Activated CD4-positive, alpha-beta T cell treated with anti-CD3 and anti-CD28 coated beads, Interleukin-10, Interleukin-2, amounts not matched to agents 100 ng/mL and 50 ng/mL, durations not matched to agents 16 hours and 8 hours (primary cell): Measurements from ENCODE around the gene NOTCH1.
A peak's percentile ranks its signal among the peaks of the same experiment; 100 is the strongest.

ENCODE experiments used
- DNase-seq: peaks from one replicate; pipeline ENCODE4 v3.0.0-alpha.2; 2020

NOTCH1 gene

DNA sequence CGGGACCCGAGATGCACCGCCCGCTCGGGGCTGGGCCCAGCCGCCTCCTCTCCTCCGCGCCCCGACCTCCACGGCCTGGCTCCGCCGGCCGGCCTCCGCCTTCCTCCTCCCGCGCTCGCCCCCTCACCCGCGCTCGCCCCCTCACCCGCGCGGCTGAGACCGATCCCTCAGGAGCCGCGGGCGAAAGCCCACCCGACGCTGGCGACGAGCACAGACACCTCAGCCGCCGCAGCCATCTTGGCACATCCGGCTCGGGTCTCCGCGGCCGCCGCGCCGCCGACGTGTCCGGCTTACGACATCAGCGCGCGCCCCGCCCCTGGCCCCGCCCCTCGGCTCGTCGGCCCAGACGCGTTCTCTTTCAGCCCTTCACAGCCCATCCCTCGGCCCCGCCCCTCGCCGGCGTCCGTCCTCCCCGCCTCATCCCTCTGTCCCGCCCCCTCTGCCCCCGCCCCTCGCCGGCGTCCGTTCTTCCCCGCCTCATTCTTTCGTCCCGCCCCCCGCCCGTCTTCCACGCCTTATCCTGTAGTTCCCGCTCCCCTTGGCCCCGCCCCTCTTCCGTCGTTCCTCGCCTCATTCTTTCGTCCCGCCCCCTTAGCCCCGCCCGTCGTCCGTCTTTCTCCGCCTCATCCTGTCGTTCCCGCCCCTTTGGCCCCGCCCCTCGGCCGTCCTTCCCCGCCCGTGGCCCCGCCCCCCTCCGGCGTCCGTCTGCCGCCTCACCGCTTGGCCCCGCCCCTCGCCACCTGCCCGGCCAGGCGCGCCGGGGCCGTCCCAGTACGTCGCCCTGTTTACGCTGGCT, 62.9 kb downstream of the NOTCH1 start, which contains the start of gene SEC16A:
SEC16A (minus strand) TSS at position 248 of the 796 bp plus-strand sequence. CDS start 5,425 bp downstream, outside the sequence.
- peak; percentile 99 for DNase-seq

DNA sequence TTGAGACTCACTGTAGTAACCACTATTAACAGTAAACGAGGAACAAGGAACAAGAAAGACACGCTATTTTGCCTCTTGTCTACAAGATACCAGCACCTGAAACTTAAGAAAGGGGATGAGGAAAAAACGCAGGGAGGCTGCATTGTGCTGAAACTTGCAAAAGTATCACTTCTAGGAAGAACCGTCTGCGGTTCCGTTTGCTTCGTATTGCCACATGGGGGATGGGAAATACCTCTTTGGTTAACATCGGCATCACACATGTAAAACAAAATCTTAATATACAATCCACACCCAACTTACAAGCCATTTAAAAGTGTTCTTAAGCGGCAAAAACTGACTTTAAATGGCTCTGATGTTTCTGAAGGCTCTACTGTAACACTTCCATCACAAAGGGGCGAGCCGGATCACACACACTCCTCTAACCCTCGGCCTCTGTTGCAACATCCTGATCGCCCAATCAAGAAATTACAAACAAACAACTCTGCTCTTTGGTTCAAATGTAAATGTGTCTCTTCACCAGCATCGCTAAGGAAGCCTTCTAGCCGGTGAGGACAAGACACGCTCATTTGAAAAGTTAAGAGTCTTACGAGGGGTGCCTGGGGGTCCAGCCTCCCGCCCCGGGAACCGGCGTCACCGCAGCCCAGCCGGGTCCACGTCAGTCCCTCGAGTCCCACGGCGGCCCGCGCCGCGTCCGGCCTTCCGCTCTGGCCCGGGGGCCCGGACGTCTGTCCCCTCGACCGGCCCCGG, 63.6 kb downstream of the NOTCH1 start:
- peak; percentile 44 for DNase-seq

DNA sequence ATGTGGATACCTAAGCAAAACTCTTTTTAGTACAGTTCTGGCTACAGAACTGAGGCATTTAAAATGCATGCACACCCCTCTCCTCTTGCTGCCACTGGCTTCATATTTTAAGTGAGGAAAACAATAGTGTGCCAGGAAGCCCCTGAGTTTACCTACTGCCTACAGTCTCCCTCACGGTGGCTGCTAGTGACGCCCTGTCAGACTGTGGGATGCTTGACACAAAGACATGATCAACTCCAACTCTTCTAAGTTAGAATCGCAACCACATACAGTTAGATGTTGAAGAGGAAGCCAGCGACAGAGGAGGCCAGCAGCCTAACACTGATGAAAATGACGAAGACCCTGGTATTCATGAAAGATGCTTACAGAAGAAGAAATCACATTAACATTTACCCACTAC, 64.3 kb downstream of the NOTCH1 start:
- no peak for DNase-seq

DNA sequence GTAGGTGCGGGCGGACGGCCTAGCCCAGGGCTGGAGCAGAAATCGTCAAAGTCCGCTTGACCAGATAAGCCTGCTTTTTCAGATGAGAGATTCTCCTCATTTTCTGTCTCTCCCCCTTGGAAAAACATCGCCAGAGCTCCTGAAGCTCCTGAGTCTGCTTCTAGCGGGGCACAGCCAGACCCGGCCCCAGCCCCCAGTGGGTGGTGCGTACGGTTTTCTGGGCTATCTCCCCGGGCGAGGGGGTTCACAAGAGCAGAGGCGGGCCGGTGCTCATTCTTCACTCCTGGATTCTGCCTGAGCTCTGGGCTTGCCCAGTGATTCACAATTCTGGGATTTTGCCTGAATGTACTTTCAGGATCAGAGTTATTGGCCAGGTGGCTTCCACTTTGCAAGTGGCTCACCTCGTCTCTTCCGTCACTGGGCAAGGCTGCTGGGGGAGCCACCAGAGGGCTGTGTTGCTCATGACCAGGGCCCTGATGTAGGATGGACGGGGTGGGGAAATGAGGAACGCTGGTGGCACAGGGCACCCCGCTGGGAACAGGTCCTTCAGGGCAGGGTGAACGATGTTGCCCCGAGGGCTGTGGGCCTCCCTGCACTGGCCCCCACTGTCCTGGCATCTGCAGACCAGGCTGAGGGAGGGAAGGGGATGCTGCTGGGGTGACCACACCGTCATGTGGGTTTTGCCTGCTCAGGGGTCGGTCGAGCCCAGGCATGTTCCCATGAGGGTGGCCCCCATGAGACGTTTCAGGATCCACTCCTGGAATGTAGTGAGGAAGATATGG, 69.3 kb downstream of the NOTCH1 start:
- no peak for DNase-seq

DNA sequence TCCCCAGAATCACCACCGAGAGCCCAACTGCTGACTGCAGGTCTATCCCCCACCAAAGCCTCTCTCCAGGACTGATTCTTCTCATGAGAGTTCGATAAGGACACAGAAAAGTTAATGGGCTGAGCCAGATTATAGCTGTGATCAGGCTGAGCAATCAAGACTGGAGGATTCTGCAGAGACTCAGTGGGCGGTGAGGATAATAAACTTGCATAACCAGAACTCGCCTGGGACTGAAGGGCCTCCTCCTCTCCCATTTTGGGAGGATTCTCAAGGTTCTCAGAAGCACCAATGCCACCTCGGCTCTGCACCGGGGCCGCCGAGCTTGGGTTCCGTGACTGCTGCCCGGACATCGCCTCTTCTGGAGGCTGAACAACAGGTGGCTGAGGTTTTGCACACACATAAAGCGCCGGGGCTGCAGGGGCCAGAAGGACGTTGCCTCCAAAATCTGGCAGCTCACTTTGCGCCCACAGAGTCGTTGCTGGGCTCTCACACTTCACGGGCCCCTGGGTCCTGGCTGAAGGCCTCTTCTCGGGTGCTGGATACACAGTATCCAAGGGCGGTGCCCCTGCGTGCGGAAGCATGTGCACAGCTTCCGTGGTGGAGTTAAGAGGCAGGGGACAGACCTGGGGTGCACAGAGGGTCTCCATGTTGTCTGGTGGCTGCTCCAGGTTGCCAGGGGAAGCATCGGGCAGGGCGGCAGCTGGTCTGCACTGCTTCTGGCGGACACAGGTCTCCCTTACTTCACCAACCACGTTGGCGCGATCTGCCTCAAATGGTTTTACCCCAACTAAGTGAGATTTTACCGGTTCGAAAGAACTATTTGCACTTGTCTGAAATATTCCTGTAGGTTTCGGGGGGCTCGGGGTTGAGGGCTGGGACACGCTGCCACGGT, 70.6 kb downstream of the NOTCH1 start:
- no peak for DNase-seq

DNA sequence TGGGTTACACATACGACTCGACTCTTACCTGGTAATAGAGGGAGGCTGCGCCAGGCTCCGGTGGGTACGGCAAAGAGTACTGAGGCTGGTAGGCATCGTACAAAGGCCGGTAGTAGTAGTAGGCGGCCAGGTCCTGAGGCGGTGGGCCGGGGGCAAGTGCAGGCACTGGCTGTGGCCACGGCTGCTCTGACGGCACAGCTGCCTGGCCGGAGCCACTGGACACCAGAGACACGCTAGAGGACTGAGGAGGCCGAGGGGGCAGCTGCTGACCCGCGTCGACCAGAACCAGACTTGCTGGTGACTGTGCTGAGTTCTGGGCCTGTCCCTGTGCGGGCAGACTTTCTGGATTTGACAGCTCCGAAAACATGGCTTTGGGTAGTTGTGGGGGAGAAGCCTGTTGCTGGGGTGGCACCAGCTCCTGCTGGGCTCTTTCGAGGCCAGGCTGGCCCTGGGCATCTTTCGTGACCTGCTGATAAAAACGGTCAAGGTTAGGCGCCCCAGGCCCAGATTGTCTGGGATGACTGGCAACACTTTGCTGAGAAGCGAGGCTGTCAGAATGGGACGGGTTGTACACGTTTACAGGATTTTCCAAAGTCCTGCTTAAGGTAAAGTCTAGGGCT, 71.7 kb downstream of the NOTCH1 start:
- no peak for DNase-seq

DNA sequence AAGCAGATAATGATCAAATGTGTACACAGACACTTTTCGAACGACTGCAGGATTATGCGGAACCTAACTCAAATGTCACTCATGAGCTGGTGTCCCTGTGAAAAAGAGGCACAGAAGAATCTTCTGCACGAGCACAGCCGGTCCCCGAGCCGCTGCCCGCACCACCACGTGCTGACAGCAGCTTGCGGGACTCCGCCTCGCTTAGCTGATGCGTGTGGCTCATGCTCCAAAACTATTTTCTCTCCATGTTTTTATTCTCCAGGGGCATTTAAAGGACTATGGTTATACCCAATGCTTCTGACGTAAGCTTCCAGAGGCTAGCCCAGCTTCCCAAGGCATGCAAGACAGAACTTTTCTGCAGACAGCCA, 72.5 kb downstream of the NOTCH1 start:
- DNase-seq, result no peak

DNA sequence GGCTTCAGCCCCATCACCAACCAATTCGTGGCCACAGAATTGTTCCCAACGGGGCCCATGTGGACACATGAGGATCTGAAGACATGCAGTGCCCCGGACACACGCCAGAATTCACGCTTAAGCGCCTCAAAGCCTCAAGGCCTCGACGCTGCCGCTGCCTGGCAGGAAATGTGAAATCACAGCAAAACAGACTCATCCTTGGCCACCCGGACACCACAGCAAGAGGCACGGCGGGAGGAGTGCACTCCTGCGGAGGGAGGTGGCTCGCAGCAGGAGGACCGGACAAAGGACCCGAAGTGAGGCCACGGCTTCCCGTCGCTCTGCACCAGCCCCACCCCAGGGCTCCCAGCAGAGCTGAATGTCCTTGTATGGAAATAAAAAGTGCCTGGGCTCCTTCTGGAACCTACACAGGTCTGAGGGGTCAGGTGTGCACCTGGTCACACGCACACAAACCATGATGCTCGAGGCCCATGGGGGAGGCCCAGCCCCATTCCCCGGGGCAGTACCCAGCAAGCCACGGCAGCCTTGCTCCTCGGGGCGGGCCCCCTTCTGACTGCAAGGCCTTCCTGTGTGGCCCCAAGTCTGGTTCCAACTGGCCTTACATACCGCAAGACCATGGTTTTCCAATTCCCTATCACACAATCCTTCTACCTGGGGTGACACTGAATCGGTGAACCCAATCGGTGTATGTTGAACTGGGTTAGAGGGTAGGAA, 73.1 kb downstream of the NOTCH1 start:
- no peak for DNase-seq

DNA sequence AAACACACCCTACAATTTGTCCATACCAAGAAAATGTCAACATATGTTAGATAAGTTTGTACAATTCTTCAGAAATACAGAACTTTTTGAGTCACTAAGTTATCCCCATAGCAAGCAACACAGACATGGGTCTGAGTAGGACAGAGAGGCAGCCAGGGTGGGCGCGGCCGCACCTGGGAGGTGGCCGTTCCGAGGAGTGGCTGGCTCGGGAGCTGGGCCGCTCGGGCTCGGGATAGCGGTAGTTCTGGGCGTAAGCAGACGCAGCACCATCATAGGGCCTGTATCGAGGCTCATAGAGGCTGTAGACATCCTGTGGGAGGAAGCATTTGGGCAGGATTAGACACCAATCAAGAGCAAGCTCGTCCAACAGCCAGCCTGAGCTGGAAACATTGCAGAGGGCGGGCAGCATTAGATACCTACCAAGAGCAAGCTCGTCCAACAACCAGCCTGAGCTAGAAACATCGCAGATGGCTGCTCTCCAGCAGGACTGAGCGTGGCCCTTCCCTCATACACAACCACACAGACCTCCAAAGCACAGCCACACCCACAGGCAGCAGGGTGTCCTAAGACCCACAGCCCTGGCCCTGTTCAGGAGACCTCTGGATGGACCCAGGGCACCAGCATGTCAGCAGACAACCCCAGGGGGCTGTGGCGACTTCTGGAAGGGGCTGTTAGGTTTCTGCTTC, 73.9 kb downstream of the NOTCH1 start:
- no peak for DNase-seq

DNA sequence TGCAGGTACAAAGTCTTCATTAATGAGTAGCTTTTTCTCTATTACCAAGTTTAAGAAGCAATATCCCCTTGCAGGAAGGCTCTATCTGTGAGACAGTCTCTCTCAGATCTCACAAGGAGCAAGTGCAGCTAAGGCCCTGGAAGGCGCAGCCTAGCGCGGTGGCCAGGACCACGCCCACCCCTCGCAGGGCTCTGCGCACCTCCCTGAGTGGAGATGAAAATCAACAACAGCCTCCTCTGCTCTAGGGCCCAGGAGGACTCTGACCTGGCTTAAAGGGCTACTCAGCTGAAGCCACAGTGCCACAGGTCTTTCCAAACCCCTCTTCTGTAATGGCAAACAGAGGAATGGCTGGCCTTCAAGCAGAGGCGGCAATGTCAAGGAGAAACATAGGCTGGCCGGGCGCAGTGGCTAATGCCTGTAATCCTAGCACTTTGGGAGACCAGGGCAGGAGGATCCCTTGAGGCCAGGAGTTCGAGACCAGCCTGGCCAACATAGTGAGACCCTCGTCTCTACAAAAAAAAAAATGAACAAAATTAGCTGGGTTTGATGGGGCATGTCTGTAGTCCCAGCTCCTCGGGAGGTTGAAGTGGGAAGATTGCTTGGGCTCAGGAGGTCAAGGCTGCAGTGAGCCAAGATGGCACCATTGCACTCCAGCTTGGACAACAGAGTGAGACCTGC, 74.9 kb downstream of the NOTCH1 start:
- DNase-seq, result no peak

DNA sequence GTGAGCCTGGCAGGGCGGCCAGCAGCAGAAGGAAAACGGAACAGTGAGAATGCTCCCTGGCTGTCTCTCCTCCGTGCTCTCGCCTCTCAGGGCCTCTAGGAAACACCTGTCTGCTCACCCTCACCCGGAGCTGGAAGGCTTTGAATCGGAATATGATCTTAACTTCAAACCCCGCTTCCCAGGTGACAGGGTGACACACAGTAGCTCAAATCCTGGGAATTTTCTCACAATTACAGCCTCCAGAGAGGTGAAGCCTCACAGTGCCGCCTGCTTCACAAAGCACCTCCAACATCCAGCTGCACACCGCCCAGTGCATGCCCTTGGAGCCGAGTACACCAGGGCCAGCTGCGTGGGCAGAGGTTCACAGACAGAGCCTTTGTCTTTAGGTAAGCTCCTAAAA, 75.5 kb downstream of the NOTCH1 start:
- no peak for DNase-seq

DNA sequence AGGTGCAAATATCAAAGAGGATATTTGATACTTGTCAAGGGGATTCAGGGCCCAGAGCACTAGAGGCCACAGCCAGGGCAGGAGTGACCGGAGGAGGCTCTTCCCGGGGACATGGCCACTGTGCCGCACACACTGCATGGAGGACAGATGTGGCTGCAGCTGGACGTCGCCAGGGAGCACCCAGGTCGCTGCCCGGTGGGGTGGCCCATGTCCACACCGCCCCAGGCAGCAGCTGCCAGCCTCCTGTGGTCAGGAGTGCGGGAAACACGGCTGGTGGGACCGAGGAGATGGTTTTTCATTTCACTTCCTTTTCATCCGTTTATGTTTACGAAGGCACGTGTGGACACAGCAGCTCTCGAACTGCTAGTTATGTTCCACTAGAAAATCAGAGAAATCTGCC, 78.1 kb downstream of the NOTCH1 start:
- DNase-seq, result no peak

DNA sequence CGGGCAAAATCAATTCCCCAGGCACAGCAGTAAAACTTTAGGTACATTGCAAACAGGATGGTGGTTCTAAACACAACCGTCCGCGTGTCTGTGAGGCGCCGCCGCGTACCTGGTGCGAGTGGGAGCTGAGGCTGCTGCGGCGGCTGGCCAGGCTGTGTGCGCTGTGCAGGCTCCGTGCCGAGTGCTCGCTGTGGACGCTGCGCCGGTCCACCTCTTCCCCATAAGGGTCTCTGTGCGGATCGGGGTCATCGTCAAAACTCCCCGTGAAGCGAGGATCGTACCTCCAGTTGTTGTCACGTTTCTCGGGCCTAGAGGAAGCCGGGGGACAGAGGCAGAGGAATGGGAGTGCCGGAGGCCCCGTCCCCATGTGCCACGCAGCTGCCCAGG, 79.7 kb downstream of the NOTCH1 start:
- DNase-seq, result no peak

DNA sequence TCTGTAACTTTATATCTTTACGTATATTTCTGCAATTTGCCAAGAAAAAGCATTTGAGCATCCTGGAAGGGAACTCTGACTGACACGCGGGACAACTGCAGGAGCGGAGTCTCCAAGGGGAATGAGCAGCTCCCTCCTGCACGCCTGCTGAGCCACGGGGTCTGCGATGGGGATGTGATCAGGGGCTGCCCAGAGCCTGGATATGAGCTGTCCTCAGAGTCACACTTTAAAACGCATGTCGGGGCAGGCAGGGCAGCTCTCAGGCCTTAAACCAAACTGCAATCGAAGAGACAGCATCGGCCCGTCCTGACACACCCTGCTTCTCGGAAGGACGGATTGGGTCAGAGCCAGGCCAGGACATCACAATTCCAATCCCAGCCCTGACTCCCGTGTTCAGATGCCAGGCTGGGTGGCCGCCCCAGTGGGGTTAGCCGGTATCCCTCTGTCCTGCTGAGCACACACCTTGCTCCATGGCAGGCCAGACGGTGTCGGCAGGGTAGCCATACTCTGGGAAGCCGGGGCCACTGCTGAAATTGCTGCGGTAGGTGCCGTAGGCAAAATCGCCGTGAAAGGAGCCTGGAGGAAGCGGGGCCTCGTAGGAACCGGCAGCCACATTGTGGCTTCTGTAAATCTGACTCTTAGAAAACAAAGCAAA, 80.2 kb downstream of the NOTCH1 start:
- DNase-seq, result no peak

DNA sequence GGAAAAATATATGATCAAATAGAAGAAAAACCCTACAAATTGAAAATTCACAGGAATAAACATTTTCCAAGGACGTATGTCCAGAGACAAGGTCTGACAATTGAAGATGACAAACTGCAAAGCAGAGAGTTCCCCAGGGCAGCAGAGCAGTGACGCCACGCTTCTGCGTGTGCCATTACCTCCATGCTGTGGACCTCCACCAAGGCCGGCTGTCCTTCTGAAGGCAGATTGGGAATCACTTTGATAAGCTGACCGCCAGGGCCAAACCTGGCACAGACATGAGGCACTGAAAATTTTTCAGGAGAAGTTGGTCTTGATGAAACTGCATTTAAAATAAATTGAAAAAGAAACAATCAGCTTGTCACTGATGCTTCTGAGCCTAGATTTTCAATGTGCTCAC, 81.6 kb downstream of the NOTCH1 start:
- DNase-seq, result no peak

DNA sequence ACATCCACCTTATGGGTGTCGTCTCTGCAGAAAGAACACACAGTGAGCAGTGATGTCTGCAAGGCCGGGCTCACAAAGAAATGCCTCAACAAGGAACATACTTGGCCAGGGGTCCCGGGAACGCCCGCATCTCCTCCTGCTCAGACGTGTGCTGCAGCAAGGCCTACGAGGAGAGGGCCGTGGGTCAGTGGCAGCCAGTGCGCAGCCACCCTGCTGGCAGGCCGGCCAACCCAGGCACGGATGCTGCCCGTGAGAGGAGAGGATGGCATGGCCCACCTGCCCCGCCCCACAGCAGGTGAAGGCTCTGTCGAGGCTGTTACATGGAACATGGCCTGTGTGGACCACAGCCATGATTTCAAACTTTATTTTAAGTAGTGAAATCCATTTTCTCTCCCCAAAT, 82.3 kb downstream of the NOTCH1 start:
- DNase-seq, result no peak

DNA sequence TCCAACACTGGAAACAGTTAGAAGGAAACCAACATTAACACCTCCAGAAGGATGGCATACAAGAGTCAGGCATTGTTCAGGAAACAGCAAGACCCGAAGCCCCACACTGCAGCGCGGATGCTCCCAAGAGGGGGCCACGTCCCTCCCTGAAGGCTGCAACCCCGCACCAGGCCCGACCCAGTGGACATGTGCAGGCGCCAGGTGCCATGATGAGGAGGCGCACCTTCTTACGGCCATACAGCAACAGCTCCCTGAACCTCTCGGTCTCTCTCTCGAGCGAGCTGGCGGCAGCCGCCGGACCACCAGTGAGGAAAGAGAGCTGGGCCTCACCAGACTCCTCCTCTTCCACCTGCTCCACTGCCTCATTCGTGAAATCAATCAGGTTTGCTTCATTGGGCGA, 83.2 kb downstream of the NOTCH1 start:
- DNase-seq, result no peak

DNA sequence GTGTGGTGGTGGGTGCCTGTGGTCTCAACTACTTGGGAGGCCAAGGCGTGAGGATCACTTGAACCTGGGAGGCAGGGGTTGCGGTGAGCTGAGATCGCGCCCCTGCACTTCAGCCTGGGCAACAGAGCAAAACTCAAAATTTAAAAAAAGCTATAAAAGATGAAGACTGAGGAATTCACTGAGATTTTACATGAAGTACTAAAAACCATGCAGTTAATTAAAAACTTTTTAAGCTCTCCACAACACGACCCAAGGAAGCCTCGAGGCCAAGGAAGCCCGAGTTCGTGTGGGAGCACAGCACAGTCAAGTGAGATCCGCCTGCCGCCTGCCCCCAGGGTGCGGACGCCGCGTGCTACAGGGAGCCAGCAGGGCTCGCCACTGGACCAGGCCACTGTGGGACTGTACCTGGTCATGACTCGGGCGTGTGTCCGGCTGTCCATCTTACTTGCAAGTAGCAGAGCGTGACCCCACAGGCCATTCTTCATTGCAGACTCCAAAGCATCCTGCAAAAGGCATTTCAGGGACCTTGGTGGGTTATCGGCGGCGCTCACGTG, 85.0 kb downstream of the NOTCH1 start:
- no peak for DNase-seq

DNA sequence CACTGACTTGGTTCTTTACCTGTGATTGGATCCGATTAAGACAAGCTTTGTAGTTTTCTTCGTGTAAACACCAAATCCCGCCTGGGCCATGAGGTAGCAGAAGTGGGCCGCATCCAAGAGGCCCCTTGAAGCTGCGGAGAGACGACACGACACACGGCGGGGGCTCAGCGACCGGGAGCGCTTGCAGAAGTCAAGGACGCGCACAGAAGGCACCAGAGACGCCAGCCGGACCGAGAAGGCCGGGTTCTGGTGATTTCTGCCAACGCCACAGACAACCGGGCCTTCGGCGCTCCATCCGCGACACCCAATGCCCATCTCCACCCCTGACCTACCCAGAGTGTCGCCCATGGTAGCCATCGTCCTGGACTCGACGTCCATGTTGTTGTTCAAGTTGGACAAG, 86.4 kb downstream of the NOTCH1 start:
- no peak for DNase-seq
